Measurements from ENCODE around the gene RBM15B.
A peak's percentile ranks its signal among the peaks of the same experiment; 100 is the strongest.

The RBM15B gene

DNA sequence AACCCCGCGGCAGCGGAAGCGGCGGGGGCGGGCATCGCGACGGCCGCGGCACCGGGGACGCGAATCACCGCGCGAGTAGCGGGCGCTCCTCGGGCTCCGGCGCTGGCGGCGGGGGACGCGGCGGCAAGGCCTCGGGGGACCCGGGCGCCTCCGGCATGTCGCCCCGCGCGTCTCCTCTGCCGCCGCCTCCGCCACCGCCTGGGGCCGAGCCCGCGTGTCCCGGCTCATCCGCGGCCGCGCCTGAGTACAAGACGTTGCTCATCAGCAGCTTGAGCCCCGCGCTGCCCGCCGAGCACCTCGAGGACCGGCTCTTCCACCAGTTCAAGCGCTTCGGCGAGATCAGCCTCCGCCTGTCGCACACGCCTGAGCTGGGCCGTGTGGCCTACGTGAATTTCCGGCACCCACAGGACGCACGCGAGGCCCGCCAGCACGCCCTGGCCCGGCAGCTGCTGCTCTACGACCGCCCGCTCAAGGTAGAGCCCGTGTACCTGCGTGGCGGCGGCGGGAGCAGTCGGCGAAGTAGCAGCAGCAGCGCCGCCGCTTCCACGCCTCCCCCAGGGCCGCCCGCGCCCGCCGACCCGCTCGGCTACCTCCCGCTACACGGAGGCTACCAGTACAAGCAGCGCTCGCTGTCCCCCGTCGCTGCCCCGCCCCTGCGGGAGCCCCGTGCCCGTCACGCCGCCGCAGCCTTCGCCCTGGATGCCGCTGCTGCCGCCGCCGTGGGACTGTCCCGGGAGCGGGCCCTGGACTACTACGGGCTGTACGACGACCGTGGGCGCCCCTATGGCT lies 675 bp downstream of the RBM15B start:
- DNase-seq (ENCODE audit: low spot score): no peak

DNA sequence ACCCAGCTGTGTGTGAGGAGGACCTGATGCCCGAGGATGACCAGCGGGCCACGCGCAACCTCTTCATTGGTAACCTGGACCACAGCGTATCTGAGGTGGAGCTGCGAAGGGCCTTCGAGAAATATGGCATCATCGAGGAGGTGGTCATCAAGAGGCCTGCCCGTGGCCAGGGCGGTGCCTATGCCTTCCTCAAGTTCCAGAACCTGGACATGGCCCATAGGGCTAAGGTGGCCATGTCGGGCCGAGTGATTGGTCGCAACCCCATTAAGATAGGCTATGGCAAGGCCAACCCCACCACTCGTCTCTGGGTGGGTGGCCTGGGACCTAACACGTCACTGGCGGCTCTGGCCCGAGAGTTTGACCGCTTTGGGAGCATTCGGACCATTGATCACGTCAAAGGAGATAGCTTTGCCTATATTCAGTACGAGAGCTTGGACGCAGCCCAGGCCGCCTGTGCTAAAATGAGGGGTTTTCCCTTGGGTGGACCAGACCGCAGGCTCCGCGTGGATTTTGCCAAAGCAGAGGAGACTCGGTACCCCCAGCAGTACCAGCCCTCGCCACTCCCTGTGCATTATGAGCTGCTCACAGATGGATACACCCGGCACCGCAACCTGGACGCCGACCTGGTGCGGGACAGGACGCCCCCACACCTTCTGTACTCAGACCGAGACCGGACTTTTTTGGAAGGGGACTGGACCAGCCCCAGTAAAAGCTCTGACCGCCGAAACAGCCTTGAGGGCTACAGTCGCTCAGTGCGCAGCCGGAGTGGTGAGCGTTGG lies 1.5 kb downstream of the RBM15B start:
- no peak for DNase-seq (ENCODE audit: low spot score)

GRCh38 chr3:51393134-51393495 lies 2.0 kb downstream of the RBM15B start:
- DNase-seq (ENCODE audit: low spot score): no peak

GRCh38 chr3:51393564-51393963 lies 2.5 kb downstream of the RBM15B start:
- no peak for DNase-seq (ENCODE audit: low spot score)

DNA sequence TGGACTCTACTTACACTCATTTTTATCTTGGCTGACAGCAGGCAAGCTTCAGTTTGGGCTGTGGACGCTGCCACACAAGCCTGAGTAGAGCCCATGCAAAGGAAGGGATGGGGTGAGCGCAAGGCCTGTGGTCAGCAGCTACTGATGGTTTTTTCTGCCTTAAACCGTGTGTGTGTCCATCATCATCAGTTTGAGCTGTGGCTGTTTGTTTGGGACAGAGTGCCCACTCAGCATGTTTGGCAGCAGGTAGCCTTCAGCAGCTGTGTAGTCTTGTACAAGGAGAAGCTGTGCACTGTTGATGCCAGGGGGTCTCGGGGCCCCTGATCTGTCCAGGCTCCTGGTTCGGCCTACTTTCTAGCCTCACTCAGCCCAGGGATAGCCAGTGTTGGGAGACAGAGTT lies 3.5 kb downstream of the RBM15B start:
- DNase-seq (ENCODE audit: low spot score): no peak

- no peak for DNase-seq (ENCODE audit: low spot score)
Measured at GRCh38 chr3:51395493-51396213, 4.6 kb downstream of the RBM15B start.

- DNase-seq (ENCODE audit: low spot score): no peak
Measured at GRCh38 chr3:51396401-51396800, 5.3 kb downstream of the RBM15B start.

DNA sequence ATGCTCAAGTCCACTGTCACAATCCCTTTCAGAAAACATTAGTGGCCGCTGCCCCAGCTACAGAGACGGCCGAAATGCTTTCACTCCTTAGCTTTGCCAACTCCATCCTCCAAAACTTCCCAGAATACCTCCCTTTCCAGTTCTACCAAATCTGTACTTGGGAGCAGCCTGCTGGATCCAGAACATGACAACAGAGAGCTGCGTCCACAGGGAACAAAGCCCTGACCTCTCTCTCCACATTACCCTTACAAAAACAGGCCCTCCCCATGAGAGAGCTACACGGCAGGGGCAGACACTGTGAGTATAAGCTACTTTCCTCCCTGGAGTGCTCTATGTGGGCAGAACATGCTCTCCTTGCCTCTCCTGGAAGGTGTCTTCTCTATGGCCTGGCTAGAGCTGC lies 6.3 kb downstream of the RBM15B start:
- no peak for DNase-seq (ENCODE audit: low spot score)

GRCh38 chr3:51398595-51399310 lies 7.7 kb downstream of the RBM15B start:
- no peak for DNase-seq (ENCODE audit: low spot score)

- DNase-seq (ENCODE audit: low spot score): no peak
Measured at GRCh38 chr3:51400166-51400565, 9.1 kb downstream of the RBM15B start.

GRCh38 chr3:51401735-51402134 lies 10.7 kb downstream of the RBM15B start:
- no peak for DNase-seq (ENCODE audit: low spot score)

GRCh38 chr3:51403675-51404074 lies 12.6 kb downstream of the RBM15B start:
- DNase-seq (ENCODE audit: low spot score): no peak

- DNase-seq (ENCODE audit: low spot score): no peak
Measured at GRCh38 chr3:51408021-51408420, 16.9 kb downstream of the RBM15B start.

DNA sequence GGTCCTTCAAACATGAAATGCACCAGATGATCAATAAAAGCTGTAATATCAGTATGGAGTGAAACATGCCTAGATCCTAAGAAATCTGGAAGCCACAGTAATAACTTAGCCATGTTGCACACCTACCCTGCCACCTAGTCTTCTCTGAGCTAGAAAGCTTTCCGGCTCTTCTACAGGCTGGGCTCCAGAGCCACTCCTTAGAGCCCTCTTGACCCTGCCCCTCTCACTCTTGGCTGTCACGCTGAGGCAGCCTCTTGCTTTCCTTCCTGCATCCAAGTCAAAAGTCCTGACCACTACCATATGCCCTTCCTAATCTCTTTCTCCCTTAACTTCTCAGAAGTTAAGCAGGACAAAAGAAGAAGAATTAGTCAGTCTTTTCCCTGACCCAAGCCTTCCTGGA lies 17.7 kb downstream of the RBM15B start:
- DNase-seq (ENCODE audit: low spot score): no peak

DNA sequence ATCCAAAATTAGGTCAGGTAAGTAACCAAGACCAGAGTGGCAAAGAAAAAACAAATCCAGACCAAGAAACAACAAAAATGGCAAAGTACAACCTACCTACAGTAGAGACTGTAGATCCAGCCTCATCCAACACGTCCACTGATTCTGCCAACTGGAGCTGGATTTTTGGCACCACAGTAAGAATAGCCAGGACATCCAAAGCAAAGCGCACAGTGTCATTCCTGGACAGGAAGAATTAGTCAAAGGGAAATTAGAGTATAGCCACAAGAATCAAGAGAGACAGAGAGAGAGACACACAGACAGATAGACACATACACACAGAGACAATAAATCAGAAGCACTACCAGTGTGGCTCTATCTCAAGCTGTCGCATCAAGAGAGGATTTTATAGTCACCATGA lies 31.1 kb downstream of the RBM15B start:
- no peak for DNase-seq (ENCODE audit: low spot score)

DNA sequence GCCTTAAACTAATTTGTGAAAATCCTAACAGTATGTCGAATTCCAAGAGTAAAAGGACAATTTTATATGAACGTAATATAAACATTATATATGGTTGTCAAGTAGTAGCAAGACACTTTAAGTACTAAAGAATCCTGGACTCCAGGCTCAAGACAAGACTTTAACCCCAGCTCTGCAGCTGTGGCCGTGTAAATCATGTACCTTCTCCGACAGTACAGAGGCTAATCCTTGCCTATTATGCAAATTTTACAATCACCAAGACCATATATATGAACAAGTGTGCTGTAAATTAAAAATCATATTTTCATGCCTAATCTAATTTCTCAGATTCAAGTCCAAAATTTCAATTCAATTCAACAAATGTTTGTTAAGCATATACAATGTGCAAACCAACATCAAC lies 35.8 kb downstream of the RBM15B start:
- no peak for DNase-seq (ENCODE audit: low spot score)

DNA sequence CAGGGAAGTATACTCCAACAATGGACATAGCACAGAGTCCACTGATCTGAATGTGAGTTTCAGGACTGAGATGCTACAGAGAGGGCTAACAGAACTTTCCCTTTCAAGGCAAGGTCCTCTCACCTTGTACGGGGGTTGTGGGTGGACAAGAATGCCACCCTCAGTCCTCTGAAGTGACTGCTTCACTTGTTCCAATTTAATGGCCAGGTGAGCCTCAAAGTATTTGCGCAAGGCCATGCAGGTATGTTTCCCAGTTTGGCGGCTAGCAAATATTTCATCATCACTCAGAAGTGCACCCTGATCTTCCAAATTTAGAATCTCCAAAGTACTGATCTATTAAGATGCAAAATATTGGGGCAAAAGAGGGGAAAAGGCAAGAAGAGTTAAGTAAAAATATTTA lies 38.1 kb downstream of the RBM15B start:
- DNase-seq (ENCODE audit: low spot score): no peak

DNA sequence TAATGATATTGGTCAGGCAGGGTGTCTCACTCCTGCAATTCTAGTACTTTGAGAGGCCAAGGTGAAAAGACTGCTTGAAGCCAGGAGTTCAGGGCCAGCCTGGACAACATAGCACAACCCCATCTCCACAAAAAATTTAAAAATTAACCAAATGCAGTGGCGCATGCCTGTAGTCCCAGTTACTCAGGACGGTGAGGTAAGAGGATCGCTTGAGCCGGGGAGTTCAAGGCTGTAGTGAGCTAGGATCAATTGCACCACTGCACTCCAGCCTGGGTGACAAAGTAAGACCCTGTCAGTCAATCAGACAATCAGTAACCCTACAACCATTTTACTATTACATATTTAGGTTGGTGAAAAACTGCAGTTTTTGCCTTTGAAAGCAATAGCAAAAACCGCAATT lies 43.0 kb downstream of the RBM15B start:
- no peak for DNase-seq (ENCODE audit: low spot score)

- peak; percentile 48 for DNase-seq (ENCODE audit: low spot score)
Measured at GRCh38 chr3:51434746-51435327, 43.8 kb downstream of the RBM15B start.

DNA sequence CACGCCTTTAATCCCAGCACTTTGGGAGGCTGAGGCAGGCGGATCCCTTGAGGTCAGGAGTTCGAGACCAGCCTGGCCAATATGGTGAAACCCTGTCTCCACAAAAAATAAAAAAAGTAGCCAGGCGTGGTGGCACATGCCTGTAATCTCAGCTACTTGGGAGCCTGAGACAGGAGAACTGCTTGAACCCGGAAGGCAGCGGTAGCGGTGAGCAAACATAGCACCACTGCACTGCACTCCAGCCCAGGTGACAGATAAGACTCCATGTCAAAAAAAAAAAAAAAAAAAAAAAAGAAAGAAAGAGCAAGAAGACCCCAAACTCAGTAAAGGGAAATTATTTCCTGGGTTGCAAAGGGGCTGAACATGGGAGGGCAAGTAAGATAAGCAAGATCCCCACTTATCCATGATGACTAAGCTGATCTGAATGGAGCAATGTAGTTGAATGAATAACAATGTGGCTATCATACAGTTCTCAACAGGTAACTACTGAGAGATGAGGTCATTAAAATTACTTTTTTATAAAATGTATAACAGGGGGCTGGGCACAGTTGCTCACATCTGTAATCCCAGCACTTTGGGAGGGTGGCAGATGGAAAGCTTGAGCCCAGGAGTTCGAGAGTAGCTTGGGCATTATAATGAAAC lies 46.0 kb downstream of the RBM15B start:
- DNase-seq (ENCODE audit: low spot score): no peak

DNA sequence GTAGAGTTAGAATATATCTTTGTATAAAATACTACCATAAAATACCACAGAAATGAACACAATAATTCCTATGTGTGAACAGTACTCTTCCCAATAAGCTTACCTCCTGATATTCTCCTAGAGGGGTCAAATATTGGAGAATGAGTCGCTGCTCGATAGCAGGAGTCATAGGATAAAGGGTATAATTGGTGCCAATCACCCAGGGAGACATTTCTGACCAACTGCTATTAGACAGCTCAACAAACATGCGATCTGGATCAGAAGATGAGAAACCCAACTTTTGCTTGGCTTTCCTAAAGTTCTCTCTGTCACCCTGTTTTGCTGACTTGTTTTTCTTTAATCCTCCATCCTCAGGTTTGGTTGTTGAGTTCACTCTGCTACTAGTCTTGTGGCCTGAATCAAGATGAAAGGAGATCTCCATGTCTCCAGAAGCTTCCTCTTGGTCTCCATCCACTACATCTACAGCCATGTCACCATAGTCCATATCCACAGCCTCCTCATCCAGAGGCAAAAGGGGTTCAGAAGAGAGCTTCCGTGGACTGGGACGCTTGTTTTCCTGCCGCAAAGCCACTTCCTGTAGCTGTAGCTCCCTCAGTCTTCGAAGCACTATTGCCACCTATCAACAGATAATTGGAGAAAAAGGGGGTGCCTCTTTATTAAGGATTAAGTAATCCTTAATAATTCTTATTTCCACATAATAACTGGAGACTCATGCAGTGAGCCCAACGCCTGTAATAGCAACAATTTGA lies 50.4 kb downstream of the RBM15B start:
- no peak for DNase-seq (ENCODE audit: low spot score)
